Fibroblast of the conjunctiva (primary cell): Measurements from ENCODE around the gene SORCS1.

ENCODE experiments used
- DNase-seq: peaks from one replicate; pipeline ENCODE4 v3.0.0-alpha.2; 2010; ENCODE audit warnings: low read depth

Gene SORCS1

DNA sequence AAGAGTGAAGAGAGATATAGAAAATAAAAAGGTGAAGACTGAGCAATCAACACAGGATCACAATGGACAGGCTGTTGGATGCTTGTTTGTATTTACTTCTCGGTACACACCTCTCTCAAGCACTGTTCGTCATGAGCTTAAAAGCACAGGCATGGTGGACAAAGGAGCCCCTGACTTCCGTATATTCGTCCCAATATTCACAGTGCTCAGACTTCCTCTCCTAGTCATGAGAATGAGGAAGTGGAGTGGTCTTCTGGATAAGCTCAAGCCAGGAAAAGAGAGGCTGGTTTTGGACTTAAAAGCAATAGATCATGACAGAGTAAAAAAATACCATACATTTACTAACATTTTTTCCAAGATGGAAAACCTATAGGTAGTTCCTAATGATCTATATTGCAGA is 172.5 kb downstream of the SORCS1 start:
- DNase-seq = no peak

DNA sequence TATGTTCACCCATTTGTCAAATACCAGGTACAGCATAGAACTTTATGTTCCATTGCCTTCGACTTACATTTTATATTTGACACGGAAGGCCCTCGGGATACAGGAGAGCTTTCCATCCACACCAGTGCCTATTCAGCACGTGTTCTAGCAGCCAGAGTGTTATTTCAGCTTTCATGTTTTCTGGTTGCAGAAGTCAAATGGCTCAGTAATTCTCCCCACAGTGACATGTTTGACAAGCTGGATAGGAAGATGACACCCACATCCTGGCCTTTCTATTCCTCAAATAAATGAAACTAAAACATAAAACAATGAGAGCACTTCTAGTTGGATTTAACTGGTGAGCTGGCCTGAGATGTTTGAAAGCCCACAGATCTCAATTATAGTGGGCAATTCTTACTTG is 173.4 kb downstream of the SORCS1 start:
- DNase-seq = no peak

DNA sequence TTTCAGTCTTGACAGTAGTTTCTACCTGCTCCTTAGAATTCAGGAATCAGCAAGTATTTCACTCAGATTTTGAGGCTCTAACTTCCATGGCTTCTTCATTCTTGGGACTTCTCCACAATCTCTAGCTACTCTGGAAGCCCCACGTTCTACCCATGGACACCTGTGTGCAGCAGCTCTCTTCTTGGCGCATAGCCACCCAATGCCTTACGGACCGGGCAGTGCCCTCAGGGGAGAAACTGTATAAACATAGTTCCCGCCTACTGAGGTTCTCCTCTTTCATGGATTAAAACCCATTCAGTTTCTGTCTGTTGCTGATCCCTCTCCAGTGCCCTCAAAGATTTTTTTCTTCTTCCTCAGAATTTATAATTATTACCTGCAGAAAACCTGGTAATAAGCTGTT is 177.1 kb downstream of the SORCS1 start:
- no peak for DNase-seq

DNA sequence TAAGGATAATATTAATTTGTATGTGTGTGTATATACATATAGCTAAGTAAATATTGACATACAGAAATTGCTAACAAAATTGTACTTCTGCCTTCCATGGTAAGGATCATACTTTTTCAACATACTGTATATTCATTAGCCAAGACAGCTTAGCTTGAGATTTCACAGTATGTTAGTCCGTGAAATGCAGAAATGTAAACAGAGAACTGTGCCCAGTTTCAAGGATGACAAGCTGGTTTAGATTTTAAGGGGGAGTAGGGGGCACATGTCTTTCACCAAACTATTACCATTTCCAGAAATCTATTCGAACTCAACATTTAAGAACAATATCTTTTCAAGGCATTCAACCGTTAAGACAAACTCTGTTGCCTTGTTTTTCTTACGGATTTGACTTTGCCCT is 182.2 kb downstream of the SORCS1 start:
- DNase-seq = no peak

DNA sequence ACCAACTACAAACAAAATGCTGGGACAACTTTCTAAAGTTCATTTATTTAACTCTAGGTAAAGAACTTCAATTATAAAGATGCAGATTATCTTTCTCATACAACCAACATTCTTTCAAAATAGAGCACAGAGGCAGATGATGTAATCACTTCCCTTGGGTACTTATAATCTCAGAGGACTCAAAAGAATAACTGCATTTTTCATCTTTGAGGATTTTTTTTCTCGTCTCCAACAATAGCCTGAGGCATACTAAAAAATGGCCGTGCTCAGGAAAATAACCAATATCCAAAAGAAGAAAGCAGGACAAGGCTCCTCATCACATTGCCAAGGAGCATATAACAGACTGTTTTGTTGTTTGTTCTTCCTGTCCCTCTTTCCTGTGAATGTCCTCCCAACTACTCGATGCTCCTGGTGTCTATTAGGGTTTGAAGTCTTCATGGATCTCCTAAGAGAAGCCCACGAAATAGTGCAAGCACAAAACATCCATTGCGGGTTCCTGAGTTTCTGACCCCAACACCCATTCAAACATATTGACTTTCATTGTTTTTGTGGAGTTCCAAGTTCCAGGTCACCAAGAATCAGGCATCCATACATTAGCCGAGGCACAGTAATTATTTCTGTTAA is 182.9 kb downstream of the SORCS1 start:
- DNase-seq = no peak

DNA sequence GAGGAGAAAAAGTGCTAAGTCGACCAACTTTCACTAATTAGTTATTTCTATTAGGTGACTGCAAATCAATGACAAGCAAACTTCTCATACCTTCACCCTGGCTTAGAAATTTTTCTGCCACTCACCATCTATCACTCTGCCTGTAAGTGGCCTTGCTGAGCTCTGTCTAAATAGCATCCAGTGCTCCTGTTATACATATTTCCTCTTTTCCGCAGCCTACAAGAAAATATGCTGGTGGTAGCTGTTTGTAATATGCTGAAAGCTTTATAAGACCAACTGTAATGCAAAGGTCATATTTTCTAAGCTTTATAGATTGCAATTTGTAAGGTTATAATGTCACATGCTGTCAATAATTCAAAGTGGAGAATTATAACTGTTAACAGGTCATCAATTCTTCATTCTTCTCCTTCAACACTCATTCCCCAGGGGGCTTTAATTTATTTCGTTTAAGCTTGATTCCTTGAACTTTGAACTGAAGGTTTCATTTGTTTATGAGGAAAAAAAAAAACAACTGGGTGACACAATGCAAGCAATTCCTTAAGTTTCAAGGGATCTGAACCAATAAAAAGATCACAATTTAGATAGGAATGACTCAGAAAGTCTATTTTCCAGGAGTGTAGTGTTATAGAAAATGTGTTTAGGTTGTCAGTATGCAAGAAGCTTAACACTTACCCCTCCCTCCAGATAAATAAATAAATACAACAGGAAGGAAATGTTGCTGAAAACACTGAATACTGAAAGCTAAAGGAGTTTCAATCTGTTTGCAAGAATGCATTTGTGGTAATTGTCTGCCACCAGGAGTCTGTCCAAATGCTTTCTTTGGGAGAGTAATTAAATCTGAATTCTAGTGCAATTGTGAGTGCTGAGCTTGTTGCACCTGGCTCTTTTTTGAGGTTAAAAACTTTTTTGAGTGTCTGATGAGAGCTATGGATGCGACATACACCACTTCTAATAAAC is 183.7 kb downstream of the SORCS1 start:
- no peak for DNase-seq

DNA sequence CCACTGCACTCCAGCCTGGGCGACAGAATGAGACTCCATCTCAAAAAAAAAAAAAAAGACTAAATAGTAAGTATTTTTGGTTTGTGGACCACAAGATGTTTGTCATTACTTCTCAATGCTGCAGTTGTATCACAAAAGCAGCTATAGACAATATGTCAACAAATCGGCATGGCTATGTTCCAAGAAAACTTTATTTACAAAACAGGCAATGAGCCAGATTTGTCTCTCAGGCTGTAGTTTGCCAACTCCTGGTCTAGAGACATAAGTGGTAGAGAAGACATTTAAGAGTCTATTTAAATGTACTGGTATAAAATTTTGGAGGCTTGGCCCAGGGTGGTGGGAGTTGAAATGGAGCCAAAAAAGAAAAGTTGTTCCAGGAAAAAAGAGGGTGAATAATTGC is 185.8 kb downstream of the SORCS1 start:
- no peak for DNase-seq

DNA sequence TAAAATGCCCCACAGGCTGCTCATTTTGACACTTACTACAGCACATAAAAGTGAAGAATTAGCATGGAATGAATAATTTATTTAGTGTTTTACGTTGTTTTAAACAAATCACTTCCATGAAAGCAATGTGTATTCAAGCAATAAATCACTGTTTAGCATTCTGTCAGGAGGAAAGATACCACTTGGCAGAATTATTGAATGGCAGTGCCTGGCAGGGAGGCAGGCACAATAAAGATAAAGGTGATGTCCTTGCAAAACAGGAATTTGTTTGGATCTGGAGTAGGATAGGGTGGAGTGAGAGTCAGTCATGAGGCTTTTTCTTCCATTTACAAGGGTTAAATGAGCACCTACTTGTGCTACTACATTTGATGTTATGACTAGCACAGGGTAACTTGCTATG is 190.8 kb downstream of the SORCS1 start:
- DNase-seq = no peak

DNA sequence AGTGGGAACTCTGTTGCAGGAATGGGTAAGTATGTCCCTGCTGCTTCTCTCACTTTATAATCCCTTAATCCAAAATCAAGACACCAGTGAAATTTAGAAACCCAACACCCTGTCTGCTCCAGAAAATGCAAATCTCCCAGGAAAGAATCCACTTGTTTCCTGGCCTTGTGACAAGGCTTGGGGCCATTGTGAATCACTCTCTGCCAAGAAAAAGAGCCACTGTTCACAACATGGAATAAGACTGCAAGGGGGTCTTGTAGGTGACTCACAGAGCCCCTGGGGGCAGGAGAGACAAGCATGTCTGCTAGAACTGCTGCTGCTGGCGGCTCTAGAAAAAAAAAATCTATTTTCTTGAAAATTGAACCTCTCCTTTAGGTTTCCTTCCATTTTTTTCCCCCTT is 191.2 kb downstream of the SORCS1 start:
- no peak for DNase-seq

DNA sequence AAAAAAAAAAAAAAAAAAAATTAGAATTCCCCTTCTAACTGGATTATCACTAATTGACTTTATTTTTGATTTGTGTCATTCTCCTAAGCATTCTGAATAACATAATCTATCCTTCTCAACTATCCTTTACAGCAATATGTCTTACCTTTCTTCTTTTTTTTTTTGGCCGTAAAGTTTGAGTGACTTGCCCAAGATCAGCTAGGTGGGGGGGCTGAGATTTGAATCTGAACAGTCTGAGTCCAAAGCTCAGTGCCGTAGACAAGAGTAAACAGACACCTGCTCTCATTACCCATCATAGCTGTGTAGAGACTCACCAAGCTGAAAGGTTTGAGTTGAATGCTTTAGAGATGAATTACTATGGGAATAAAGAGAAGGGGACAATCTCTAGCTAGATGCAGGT is 192.1 kb downstream of the SORCS1 start:
- no peak for DNase-seq

DNA sequence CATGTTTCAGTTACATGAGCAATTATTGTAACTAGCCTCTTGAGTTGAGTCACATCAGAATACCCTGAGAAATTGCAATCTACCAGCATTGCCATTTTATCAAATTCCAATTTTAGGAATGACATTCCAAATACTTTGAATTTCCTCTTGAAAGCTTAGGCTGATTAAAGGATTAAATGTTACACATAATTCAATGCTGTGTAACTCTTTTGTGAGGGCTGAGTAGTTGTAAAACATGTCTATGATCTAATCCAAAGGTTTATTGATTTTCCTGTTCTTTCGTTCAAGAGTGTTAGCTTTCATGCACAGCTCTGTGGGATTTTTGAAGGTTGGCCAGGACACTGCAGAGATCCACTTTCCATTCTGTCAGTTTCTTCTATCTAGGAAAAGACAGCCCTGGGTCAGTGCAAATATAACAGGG is 193.1 kb downstream of the SORCS1 start:
- no peak for DNase-seq

DNA sequence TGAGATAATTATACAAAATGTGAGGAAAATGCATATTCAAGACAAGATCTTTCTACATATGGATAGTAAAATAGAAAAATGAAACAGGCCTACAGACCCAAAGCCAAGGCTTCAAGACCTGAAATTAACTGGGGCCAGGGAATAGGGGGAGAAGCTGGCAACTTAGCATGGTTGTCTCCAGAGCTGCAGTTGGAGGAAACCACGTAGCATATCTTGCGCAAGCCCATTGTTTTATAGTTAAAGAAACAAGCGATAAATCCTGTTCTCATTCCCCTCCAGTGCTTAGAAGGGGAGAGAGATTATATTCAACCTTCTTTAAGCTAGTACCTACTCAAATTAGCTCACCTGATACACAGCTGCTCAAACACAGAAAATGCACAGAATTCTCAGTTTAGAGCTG is 197.1 kb downstream of the SORCS1 start:
- no peak for DNase-seq

DNA sequence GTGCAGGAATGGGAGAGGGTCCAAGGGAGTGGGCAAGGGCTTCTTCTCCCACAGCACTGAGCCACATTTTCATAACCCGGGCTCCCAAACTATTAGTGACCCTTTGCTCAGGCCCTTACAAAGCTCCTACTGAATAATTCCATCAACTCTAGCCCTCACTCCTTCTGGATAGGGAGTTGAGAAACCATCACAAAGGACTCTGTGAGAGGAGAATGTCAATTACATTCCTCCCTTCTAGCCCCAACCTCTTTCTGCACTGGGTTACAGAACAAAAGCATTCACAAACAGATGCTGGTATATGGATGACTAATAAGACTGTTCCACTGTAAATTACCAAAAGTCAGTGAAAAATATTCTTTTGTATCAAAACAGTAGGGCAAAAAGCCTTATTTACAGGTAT is 203.7 kb downstream of the SORCS1 start:
- no peak for DNase-seq

DNA sequence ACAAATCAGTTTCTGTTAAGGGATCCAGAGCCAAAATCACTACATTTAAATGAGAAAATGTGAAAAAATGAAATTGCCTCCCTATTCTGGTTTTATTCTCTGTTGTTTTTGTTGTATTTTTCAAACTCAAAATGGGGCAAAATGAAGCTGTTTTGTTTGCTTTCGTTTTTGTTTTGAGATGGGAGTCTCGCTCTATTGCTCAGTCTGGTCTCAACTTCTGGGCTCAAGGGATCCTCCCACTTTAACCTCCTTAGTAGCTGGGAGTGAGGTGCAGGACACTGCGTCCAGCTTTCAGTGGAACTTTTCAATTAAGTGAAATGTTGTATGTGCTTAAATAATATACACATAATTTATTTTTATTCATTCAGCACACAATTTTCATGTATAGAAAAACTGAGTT is 205.0 kb downstream of the SORCS1 start:
- no peak for DNase-seq

DNA sequence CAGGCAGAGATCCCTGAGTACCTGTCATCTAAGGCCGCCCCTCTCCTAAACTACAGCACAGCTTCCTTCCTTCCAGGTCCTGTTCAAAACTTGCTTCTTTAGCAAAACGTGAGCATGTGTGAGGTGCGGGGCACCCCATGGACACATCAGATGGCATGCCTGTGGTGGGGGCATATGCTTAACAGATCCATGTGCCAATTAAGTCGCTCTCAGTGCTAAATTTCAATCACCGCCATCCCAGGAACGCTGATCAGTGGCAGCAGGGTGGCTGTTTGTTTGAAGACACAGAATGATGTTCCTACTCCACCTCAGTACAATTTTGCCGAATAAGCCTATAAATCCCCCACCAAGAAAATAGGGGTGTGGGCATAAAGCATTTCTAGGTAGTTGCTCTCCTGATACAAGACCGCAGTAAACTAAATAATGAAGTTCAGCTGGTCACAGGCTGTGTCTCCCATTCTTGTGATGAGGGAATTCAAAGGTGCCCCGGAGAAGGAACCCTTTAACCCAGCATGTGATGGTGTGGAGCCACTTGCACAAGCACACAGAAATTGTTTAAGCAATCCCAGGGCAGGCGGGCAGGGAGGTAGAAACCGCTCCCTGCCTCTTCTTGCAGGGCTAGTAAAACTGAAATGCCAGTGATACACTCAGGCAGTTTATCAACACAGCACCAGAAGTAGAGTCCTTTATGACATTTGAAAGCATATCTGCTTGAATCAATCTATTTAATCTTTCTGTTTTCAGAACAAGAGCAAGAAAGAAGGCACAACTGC is 205.7 kb downstream of the SORCS1 start:
- no peak for DNase-seq

DNA sequence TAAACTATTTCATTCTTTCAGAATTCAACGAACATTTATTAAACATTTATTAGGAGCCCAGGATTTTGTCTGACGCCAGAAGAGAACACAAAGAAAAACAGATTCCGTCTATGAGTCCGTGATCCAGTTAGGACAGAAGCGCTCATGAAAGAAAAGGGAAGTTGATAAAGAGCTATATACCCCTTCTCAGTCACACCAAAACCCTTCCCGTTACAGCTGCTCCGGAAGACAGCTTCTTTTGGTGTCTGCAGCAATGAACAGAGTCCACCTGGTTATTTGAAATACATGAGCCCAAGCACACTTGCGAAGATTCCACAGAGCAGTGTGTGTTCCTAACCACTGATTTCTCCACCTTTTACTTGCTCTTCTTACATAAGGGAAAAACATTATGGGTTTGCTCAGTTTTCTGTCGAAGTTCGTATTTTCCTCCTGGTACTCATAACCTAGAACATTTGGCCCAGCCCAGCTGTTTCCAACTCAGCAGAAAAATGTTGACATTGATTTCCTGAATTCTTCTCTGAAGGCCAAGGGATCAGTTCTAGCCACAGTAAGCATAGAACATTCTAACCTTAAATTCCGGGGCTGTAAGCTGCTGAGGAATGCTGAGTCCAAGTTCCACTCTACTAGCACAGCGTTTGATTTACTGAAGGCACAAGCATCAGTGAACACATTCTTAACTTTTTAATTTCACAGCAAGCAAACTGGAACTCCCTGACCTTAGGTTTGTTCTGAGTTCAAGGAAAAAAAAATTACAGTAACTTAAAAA is 206.5 kb downstream of the SORCS1 start:
- no peak for DNase-seq

DNA sequence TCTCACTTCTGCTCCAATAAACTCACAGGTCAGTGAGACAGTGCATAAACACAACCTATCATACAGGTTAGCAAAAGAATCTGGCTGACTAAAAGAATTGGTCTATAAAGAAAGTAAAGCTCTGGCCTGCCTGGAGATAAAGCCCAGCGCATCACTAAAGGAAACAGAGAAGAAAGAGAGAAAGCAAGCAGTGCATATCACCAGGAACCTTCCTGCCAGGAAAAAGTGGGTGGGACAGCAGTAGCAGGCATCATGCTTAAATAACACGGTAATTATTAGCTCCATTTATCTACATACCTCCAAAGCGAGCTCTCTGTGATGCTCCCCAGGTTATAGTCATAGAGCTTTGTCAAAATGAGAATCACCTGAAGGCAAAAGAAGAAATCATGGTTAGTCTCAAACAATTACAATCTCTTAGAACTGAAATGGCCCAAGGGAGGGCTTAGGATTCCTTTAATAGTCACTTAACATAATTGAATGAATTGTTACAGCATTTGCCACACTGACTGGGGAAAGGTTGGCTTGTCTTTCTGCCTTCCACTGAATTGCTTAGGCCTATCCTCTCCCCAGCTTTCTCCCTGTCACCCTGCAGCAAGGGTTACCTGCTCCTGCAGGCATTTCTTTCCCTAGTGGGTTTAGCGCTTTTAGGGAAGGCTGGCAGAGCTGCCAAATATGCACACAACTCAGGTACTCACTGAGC is 208.1 kb downstream of the SORCS1 start:
- DNase-seq = no peak

DNA sequence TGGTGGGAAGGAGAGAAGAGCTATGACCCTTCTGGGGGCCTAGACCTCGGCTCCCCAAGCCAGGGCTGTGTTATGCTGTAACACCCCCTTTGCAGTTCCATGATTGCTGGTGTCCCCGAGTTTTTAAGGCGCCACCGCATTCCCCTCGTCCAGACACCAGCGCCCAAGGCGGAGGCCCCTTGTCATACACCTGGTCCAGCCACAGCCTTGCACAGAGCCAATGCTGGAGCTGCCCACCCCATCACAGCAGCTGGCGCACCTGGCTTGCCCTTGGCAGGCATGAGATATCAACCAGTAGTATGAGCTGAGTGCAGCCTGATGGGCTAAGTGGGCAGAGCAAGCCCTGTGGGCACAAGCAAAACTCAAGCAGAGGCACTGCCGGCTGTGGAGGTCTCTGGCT is 209.4 kb downstream of the SORCS1 start:
- DNase-seq = no peak

DNA sequence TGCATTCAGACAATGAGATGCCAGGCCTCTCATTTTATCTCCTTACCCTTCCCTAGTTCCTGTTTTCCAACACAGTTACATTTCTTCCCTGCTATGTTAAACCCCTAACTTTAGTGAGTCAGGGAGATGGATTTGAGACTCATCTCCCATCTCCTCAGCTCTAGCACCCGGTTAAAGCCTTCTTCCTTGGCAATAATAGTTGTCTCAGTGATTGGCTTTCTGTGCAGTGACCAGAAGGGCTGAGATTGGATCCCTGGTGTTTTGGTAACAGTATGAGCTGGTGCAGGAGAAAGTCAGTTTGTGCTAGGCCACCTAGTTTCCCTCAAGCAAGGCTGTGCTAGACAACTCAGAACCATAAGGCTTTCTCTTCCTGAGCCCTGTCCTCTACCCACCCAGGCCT is 212.5 kb downstream of the SORCS1 start:
- no peak for DNase-seq

DNA sequence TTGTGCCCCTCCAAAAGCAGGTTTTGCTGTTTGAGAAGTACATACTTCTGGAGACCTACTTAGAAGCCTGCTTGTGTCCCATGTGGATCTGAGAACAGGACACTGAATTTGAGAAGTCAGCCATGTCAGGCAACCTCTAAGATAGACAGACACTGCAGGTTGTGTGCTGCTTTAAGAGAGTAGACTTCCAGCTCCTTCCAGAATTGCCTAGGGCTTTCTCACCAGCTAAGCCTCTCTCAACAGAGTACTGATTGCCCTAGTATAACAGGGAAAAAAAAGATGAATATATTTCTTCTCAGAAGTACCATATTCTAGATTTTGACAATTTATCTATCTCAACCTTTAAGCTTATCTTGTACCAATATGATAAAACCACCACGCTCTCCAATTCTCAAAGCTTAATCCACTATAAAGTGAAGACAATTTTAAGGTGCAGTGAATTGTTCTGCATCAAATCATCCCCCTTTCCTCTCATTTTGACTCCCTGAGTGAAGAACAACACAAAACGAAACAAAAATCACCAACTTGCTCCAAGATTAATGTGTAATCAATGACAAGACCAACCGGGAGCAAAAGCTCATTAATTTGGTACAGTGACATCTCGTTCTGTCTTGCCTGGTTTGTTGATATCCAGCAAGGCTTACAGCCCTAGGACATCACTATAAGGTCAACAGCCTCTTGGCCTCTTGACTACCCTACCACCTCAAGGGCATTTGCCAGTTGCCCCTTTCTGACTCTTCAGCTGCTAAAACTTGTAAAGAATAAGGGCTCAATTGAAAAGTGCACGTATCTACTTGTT is 214.6 kb downstream of the SORCS1 start:
- no peak for DNase-seq

DNA sequence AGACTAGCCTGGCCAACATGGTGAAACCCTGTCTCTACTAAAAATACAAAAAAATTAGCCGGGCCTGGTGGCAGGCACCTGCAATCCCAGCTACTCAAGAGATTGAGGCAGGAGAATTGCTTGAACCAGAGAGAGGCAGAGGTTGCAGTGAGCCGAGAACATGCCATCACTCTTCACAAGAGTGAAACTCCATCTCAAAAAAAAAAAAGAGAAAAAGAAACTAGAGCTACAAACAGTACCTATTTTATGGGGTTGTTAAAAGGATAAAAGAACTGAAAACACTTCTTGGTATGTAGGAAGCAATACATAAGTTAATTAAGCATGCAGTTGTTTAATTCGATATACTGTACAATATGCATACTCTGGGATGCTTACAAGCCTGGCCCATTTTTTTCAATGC is 216.9 kb downstream of the SORCS1 start:
- DNase-seq = no peak
